MM.1S (cell line): ENCODE results near the gene GPATCH2.

Source experiments
- EZH2phosphoT487 ChIP-seq: fragments of 300-600 bp; sonication (generic); IDR thresholded peaks from 2 replicates; pipeline ENCODE4 v1.6.1; 2018; ENCODE audit warnings: antibody characterized with exemption, low read length
- TF ChIP-seq, protein P1 (sequence below): fragments of 300-600 bp; sonication (generic); IDR thresholded peaks from 2 replicates; pipeline ENCODE4 v1.5.1; 2016; ENCODE audit warnings: antibody characterized with exemption, low read length, mixed read lengths

DNA sequence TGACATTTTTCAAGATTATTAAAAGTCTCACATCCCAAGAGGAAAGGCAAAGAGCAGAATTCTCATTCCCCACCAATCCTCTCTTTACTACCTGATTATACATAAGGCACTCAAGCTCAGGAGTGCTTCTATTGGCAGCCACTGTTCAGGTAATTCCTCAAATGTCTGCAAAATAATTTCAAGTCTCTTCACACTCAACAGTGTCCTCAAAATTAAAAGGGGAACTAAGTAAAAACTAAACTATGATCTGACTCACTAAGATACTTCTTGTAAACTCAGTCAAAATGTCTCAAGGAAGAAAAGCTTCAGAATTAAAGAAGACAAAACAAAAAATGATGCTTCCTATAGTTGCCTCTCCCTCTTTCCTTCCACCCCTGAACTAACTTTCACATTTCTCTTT, 135.6 kb downstream of the GPATCH2 start:
- TF ChIP-seq, protein P1, sequence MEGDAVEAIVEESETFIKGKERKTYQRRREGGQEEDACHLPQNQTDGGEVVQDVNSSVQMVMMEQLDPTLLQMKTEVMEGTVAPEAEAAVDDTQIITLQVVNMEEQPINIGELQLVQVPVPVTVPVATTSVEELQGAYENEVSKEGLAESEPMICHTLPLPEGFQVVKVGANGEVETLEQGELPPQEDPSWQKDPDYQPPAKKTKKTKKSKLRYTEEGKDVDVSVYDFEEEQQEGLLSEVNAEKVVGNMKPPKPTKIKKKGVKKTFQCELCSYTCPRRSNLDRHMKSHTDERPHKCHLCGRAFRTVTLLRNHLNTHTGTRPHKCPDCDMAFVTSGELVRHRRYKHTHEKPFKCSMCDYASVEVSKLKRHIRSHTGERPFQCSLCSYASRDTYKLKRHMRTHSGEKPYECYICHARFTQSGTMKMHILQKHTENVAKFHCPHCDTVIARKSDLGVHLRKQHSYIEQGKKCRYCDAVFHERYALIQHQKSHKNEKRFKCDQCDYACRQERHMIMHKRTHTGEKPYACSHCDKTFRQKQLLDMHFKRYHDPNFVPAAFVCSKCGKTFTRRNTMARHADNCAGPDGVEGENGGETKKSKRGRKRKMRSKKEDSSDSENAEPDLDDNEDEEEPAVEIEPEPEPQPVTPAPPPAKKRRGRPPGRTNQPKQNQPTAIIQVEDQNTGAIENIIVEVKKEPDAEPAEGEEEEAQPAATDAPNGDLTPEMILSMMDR: no peak
- TF ChIP-seq EZH2phosphoT487: no peak
